HG02759 (cell line): Measurements from ENCODE around the gene AMN1.
A peak's percentile ranks its signal among the peaks of the same experiment; 100 is the strongest.
"Not testable (repeated sequence)": the region's sequence is repeated elsewhere in the genome, so short reads cannot be mapped to it uniquely, and the experiment has no call there.

Source experiments
- ATAC-seq: cut with Tn5 transposase; IDR thresholded peaks from one replicate; pipeline ENCODE4 v1.9.1; 2021; ENCODE audit warnings: mild to moderate bottlenecking, moderate library complexity; ENCODE audit not compliant: unreplicated experiment

Gene AMN1

GRCh38 chr12:31687101-31687527 is 41.7 kb downstream of the AMN1 start:
- peak; percentile 69 for ATAC-seq

GRCh38 chr12:31685801-31686200 is 43.0 kb downstream of the AMN1 start:
- no peak for ATAC-seq

DNA sequence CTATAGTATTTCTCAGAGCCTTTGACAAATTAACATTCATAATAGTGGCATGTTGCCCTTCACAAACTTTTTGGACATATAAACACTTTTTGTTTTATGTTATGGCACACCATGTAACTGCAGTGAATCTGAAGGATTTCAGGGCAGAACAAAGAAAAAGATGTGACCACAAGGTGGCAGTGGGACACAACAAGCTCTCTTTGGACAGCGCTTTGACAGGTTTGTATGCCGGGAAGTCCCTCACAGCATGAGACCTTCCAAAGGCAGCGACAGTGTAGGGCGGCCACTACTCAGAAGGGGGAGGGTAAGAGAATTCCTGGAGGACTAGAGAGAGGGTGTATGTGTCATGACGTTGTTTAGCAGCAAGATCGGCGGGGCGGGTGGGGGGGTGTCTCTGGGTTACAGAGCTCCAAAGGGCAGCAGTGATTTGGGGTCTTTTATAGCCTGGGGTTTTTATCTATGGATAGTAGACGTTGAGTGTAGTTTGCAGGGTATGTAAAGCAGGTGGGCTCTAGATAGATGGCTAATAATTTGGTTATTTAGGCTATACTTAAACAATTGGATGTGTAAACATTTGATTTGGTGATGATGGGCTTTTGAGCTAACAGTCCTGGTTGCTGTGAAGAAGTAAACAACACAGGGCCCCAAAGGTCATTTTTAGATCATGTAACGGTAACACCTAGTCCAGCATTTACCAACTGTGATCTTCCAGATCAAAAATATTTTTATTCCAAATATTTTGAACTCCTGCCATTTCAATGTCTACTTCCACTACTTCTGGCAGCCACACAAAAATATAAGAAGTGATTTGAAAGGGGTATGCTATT is 46.5 kb downstream of the AMN1 start:
- ATAC-seq, result peak; percentile 92

- ATAC-seq, result no peak
Measured at GRCh38 chr12:31672521-31672920, 56.3 kb downstream of the AMN1 start.

- ATAC-seq, result not testable (repeated sequence)
Measured at GRCh38 chr12:31669582-31669981, 59.2 kb downstream of the AMN1 start.

DNA sequence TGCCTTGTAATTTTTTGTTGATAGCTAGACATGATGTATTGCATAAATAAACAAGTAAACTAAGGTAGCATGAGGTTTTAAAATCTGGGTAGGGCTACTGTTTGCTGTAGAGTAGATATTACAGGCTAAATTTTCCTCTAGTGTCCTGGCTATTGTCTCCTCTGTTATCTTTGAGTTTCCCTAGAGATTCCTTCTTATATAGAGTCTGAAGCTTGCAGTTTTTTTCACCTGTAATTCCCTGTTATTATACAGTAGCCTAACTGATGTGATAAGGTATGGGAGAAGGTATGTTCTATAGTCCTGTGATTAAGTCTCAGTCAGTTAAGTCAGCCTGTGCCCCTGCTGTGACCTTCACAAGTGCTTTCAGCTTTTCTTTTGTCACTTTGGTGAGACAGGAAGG is 59.8 kb downstream of the AMN1 start:
- ATAC-seq, result no peak

- no peak for ATAC-seq
Measured at GRCh38 chr12:31664038-31664437, 64.8 kb downstream of the AMN1 start.

GRCh38 chr12:31663576-31663975 is 65.2 kb downstream of the AMN1 start:
- ATAC-seq, result no peak

GRCh38 chr12:31662176-31662849 is 66.5 kb downstream of the AMN1 start:
- ATAC-seq, result no peak

DNA sequence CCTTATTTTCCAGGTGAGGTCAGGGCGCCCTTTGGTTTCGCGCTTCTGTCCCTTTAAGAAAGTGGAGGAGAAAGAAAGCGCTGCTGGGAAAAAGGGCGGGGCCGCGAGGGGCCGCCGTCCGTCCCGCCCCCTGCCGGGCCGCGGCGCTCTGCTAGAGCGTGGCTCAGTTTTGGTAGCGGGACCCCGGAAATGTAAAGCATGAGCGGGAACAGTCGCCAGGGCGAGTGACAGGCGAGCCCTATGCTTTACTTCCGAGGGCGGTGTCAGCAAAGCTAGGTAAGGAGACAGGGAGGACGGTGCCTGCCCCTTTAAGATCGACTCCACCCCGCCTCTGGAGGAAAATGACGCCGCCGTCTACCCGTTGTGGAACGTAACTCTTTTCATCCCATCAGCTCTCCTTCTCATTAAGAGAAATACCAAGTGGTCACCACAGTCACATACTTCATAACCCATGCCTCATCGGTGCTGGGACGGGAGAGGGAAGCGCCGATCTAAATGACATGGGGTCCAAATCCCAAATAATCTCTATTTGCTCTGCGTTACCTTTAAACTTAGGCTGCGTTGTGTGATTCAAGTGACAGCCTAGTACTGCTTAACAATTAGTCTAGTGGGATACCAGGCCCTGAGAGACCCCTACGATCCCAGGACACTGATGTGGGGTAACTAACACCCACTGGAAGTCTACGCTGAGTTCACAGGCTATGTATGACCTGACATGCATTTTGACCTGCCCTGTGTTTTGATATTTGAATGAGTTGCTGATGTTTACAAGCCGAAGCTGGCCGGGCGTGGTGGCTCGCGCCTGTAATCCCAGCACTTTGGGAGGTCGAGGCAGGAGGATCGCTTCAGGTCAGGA is 69.5 kb downstream of the AMN1 start, which contains the start of gene ETFBKMT:
TSS of gene ETFBKMT (plus strand) at position 602 of the 856 bp plus-strand sequence. CDS start 2,266 bp downstream, outside the sequence.
- ATAC-seq, result peak; percentile 100

DNA sequence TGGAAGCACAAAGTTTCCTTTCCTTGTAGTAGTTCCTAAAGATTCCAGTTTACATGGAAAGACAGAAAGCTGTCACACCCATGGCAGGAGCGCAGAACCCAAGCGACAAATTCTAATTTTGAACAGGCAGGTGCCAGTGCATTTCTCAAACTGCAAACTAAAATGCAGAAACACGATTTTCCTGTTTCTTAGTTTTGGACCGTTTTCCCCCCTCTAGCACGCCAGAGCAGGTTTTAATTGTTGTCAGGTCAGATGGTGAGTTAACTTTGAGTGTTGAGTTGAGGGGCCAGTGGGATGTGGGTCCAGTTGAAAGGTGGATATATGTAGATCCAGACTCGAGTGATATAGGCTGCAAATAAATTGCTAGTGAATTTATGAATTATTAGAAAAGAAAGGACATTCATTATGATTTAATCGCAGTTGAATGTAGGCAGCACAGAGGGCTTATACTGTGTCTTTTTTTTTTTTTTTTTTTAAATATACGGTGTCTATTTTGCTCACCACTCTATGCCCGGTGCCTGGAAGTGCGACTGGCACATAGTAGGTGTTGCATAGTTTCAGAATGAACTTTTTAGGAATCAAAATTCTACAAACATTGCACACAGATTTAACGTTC is 70.2 kb downstream of the AMN1 start:
- no peak for ATAC-seq

DNA sequence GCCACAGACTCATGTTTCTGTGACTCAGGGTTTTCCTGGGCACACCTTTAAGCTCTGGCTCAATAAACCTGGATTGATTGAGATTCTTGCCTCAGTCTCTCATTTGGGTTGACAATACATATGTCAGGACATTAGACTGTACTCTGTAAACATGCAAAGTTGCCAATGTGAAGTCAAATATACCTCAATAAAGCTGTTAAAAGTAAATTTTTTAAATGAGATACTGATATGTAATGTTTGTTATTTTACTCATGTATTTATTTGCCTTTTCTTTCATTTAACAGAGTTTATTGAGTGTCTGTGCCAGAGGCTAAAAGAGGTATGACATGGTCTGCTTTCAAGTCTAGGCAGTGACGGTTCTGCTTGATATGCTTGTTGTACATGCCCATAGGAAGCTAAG is 73.0 kb downstream of the AMN1 start:
- ATAC-seq, result no peak

GRCh38 chr12:31655208-31655607 is 73.6 kb downstream of the AMN1 start:
- ATAC-seq, result no peak

DNA sequence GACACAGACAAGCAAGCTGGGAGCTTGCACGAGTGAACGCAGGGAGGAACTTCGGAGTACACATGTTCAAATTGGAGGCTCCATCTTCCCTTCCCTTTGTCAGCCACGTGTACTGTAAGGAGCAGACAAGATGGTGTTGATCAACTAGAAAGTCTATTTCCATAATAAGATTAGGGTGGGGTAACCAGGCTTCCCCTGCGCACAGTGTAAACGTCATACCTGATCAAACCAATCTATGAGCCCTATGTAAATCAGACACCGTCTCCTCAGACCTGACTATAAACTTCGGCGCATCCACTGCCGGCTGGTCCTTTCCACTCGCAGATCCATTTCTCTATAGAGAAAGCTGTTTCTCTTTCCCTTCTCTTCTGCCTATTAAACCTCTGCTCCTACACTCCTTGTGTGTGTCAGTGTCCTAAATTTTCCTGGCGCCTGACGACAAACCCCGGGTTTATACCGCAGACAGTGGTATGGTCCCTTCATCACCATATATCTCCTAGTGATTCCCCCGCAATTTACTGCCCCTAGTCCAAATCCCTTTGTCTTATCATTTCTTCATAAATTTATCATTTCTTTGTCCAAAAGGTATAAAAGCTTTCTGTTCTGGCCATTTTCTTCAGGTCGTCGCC is 76.8 kb downstream of the AMN1 start:
- no peak for ATAC-seq

DNA sequence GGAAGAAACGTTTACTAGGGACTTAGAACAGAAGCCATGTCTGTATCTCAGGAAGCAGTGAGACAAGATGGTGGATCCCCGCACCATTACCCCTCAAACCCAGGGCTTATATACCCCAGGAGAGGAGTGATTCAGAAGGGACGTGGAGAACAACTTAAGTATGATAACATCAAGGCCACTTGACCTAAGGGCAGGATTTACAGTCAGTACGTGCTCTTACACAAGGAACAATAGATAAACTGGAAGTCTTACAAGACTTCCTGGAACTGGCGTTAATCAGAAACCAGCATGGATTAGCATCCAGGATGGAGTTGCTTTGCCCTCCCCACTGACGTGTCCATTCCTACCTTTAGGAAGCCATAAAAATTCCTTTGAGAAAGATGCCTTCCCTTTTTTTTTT is 77.9 kb downstream of the AMN1 start:
- no peak for ATAC-seq

DNA sequence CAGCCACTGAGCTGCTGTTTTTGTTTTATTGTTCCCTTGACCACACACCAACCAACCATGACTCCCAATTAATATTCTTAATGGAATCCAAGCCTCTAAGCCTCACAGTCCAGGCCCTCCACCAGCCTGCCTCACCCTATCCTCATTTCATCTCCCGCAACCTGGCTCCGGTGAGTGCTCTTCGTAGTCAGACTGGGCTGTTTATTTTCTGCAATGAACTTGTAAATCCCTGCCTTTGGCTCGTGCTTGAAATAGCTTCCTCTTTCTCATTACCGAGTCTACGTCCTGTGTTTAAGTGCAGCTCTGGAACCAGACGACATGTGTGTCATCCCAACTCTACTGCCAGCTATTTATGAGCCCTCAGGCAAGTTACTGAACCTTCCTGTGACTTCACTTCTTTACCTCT is 81.7 kb downstream of the AMN1 start:
- no peak for ATAC-seq

GRCh38 chr12:31645924-31646323 is 82.9 kb downstream of the AMN1 start:
- no peak for ATAC-seq

DNA sequence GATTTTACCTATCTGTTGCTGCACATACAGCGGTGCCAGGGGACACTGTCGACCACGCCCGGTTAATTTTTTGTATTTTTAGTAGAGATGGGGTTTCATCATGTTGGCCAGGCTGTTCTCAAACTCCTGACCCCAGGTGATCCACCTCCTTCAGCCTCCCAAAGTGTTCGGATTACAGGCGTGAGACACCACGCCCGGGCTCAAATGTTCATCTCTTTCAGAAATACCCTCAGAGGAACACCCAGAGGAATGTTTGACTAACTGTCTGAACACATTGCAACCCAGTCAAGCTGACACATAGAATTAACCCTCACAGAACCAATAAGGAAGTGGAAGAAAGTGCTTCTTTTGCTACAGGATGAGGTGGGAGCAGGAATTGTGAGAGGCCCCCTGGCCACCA is 84.3 kb downstream of the AMN1 start:
- ATAC-seq, result no peak

DNA sequence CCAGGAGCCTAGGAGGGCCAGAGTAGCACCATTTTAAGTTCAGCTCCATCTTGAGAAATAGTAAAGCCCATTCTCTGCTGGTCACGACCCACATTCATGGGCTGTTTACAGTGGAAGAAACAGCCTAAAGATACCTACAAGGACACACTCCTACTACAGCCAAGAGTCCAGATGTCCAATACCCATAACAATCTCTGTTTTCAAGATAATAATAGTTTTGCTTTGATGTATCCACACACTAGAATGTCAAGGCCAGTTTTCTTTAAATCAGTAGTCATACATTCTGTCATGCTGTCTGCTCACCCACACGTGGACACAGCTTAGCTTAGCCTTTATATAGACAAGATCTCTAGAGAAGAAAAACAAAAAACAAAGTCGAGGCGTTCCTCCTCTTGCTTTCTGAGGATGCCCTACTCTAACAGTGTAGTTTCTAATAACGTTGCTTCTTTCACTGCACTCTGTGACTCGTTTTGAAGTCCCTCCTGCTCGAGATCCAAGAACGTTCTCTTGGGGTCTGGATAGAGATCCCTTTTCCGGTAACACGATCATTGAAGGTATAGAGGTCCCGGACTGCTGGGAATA is 87.2 kb downstream of the AMN1 start:
- no peak for ATAC-seq

DNA sequence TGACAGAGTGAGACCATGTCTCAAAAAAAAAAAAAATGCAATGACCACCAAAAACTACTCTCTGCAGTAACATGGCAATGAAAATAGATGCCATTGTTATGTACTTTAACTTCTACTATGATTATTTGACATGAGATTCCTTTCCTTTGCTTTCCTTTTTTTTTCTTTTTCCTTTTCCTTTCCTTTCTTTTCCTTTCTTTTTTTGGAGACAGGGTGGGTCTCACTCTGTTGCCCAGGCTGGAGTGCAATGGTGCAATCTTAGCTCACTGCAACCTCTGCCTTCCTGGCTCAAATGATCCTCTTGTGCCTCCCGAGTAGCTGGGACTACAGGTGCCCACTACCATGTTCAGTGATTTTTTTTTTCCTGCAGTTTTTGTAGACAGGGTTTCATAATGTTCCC is 94.2 kb downstream of the AMN1 start:
- no peak for ATAC-seq
